GM12878 (cell line): ENCODE data around the gene RAB11FIP2. TPM values are rescaled to one million over a fixed set of nuclear protein-coding genes. Genes with fewer than 3 reads are reported as not detected.

Experiments
- ATAC-seq: fragments of 200-7000 bp; cut with Tn5 transposase; 3 replicates; pipeline ENCODE4 v1.9.1; 2020; ENCODE audit warnings: mild to moderate bottlenecking, moderate library complexity
- BruUV-seq: library from RNA; stranded (reverse); fragments of 400-500 nt; replicated peaks from 2 replicates; lab custom pipeline; 2021; lab: Mats Ljungman, UMichigan
- CTCF ChIA-PET: fragments of 300-600 bp; sonication (Branson Sonifier 250); formaldehyde crosslinking; extraction: SDS; loops from one replicate; lab custom pipeline; 2021; ENCODE audit warnings: inconsistent platforms; lab: Yijun Ruan, JAX
- POLR2A ChIA-PET: fragments of 350-600 bp; formaldehyde crosslinking; extraction: SDS; loops from one replicate; lab custom pipeline; 2021; ENCODE audit warnings: inconsistent platforms; lab: Charles Lee
- RAD21 ChIA-PET: fragments of 300-600 bp; sonication (Branson Sonifier 250); formaldehyde crosslinking; loops from one replicate; lab custom pipeline; 2023; ENCODE audit warnings: antibody characterized with exemption; ENCODE audit not compliant: unreplicated experiment; lab: Charles Lee
- SMC1A ChIA-PET: fragments of 300-600 bp; sonication (Branson Sonifier 250); formaldehyde crosslinking; loops from one replicate; lab custom pipeline; 2023; ENCODE audit not compliant: unreplicated experiment, uncharacterized antibody; lab: Charles Lee
- DNase-seq: peaks from one replicate; pipeline ENCODE4 v3.0.0-alpha.2; 2011; ENCODE audit warnings: low read depth, low spot score
- FAIRE-seq: peaks from 3 replicates; lab custom pipeline; 2011; peaks lifted over from hg19 to GRCh38; lab: Jason Lieb, UNC
- H2AFZ ChIP-seq: 2 replicates; pipeline ENCODE4 v1.6.0; 2011; ENCODE audit warnings: low read depth, low read length, control low read depth; ENCODE audit not compliant: control insufficient read depth
- H3K27ac ChIP-seq: 2 replicates; pipeline ENCODE4 v1.5.1; 2011; ENCODE audit warnings: control low read depth; ENCODE audit not compliant: control insufficient read depth, insufficient read depth
- H3K27me3 ChIP-seq, 2 experiments: replicated peaks in 1 of 2; 2 replicates each; pipeline versions ENCODE4 v1.6.0 to v1.6.1; 2011; ENCODE audit warnings: low read length in 1 of 2; ENCODE audit not compliant: control insufficient read depth in 2 of 2, insufficient read depth in 2 of 2
- H3K36me3 ChIP-seq, 2 experiments: 2 replicates each; pipeline ENCODE4 v1.5.1; 2011; ENCODE audit warnings: low read length in 1 of 2; ENCODE audit not compliant: control insufficient read depth in 2 of 2, insufficient read depth in 2 of 2
- H3K4me1 ChIP-seq: 2 replicates; pipeline ENCODE4 v1.6.1; 2011; ENCODE audit warnings: mild to moderate bottlenecking, low read length, moderate library complexity, mixed read lengths; ENCODE audit not compliant: control insufficient read depth, insufficient read depth
- H3K4me2 ChIP-seq: 2 replicates; pipeline ENCODE4 v1.6.0; 2011; ENCODE audit warnings: control low read depth; ENCODE audit not compliant: control insufficient read depth, insufficient read depth
- H3K4me3 ChIP-seq: fragments of 200-600 bp; sonication (generic); 2 replicates; pipeline ENCODE4 v1.5.1; 2016
- H3K79me2 ChIP-seq: 2 replicates; pipeline ENCODE4 v1.6.0; 2011; ENCODE audit warnings: low read length; ENCODE audit not compliant: control insufficient read depth, insufficient read depth
- H3K9ac ChIP-seq: 2 replicates; pipeline ENCODE4 v1.8.0; 2011; ENCODE audit warnings: low read length, control low read depth, mixed read lengths; ENCODE audit not compliant: control insufficient read depth, insufficient read depth
- H3K9me3 ChIP-seq: replicated peaks from 3 replicates; pipeline ENCODE4 v1.5.1; 2011; ENCODE audit warnings: mild to moderate bottlenecking, low read length; ENCODE audit not compliant: control insufficient read depth, insufficient read depth
- H4K20me1 ChIP-seq: 2 replicates; pipeline ENCODE4 v1.6.0; 2011; ENCODE audit not compliant: control insufficient read depth, insufficient read depth
- ASH2L ChIP-seq: fragments of 300-600, 200-600 bp; sonication (generic); IDR thresholded peaks from 2 replicates; pipeline ENCODE4 v1.6.1; 2017; ENCODE audit warnings: low read depth, mild to moderate bottlenecking, borderline replicate concordance
- ATF7 ChIP-seq: fragments of 450-650 bp; IDR thresholded peaks from 2 replicates; pipeline ENCODE4 v1.6.1; 2016; ENCODE audit warnings: low read depth, mild to moderate bottlenecking
- BCL11A ChIP-seq: IDR thresholded peaks from 2 replicates; pipeline ENCODE4 v1.6.1; 2011; ENCODE audit warnings: low read depth, low read length
- CHD2 ChIP-seq: IDR thresholded peaks from 2 replicates; pipeline ENCODE4 v1.6.1; 2011; ENCODE audit warnings: low read depth, low read length, improper control_type of control experiment, borderline replicate concordance
- EP300 ChIP-seq, 2 experiments: fragments of 150-350 bp in 1 of 2; IDR thresholded peaks; 2 replicates each; pipeline ENCODE4 v1.6.1; 2011 to 2012; ENCODE audit warnings: low read depth in 2 of 2, low read length in 2 of 2, borderline replicate concordance in 1 of 2, improper control_type of control experiment in 1 of 2, inconsistent platforms in 1 of 2; ENCODE audit not compliant: control insufficient read depth in 1 of 2
- IRF4 ChIP-seq: IDR thresholded peaks from 2 replicates; pipeline ENCODE4 v1.6.1; 2011; ENCODE audit warnings: low read depth, low read length
- KDM1A ChIP-seq: fragments of 200-600 bp; sonication (generic); IDR thresholded peaks from 2 replicates; pipeline ENCODE4 v1.6.1; 2016; ENCODE audit warnings: borderline replicate concordance
- NBN ChIP-seq: fragments of 450-650 bp; IDR thresholded peaks from 2 replicates; pipeline ENCODE4 v1.6.1; 2016
- POLR2AphosphoS5 ChIP-seq: IDR thresholded peaks from 2 replicates; pipeline ENCODE4 v1.6.1; 2011; ENCODE audit warnings: mild to moderate bottlenecking, low read length, inconsistent platforms
- RBBP5 ChIP-seq: fragments of 200-600 bp; sonication (generic); conservative IDR thresholded peaks from 2 replicates; pipeline ENCODE4 v1.6.1; 2016
- SP1 ChIP-seq: IDR thresholded peaks from one replicate; pipeline ENCODE4 v1.6.1; 2011; ENCODE audit warnings: low read depth, low read length
- TAF1 ChIP-seq: IDR thresholded peaks from 2 replicates; pipeline ENCODE4 v1.6.1; 2011; ENCODE audit warnings: mild to moderate bottlenecking, low read depth, low read length, borderline replicate concordance
- WGBS: methylation state at CpG from one replicate; pipeline ENCODE4 v1.1.6; 2016; ENCODE audit warnings: low lambda C conversion rate; ENCODE audit not compliant: insufficient replicate concordance, insufficient coverage; ENCODE audit errors: missing lambda C conversion rate; 5-methylcytosine and 5-hydroxymethylcytosine counted together
- in situ Hi-C: fragments of 300-500 bp; cut with MboI; formaldehyde crosslinking; loops from 9 replicates; pipeline ENCODE4 v1.14.3; 2018; ENCODE audit warnings: mixed read lengths
- intact Hi-C: fragments of 100-400 bp; cut with micrococcal nuclease; formaldehyde crosslinking; loops from one replicate; pipeline ENCODE4 v1.14.2; 2022; ENCODE audit not compliant: unreplicated experiment
- polyA plus RNA-seq, 11 experiments: library from polyadenylated mRNA; depleted of rRNA in 4 of 11; unstranded in 6 of 11; stranded (reverse) in 5 of 11; fragments of >200 nt; fragmentation: Nextera tagmentation in 4 of 11; fragmentation: Illumina TruSeq in 1 of 11; extraction: Ambion mirVana in 4 of 11; extraction: Trizol in 1 of 11; gene quantifications; 1 replicate in 1 of 11; 2 replicates in 10 of 11; pipeline versions ENCODE4 v1.2.1 to v1.2.3, GENCODE V29; 2011 to 2016; ENCODE audit warnings: inconsistent platforms in 2 of 11, missing spikeins in 2 of 11, low read depth in 1 of 11
- total RNA-seq, 4 experiments: library from RNA; depleted of rRNA in 3 of 4; stranded (reverse); fragments of >200 nt in 3 of 4; fragmentation: Illumina TruSeq in 1 of 4; extraction: Trizol in 1 of 4; gene quantifications; 2 replicates each; pipeline versions ENCODE4 v1.2.1 to v1.2.3, GENCODE V29; 2013 to 2021
- TF ChIP-seq, protein P1 (sequence below): fragments of 450-650 bp; IDR thresholded peaks from 2 replicates; pipeline ENCODE4 v1.6.1; 2016; ENCODE audit warnings: mild to moderate bottlenecking
- TF ChIP-seq, protein P2 (sequence below): IDR thresholded peaks from 2 replicates; pipeline ENCODE4 v1.6.1; 2012; ENCODE audit warnings: low read length, inconsistent platforms
- TF ChIP-seq, protein P3 (sequence below): fragments of 450-650 bp; IDR thresholded peaks from 2 replicates; pipeline ENCODE4 v1.6.1; 2016; ENCODE audit warnings: mild to moderate bottlenecking
- TF ChIP-seq, protein P4 (sequence below): IDR thresholded peaks from 2 replicates; pipeline ENCODE4 v1.6.1; 2012; ENCODE audit warnings: low read depth, low read length, improper control_type of control experiment
- TF ChIP-seq, protein P5 (sequence below): fragments of 450-650 bp; IDR thresholded peaks from 2 replicates; pipeline ENCODE4 v1.6.1; 2017; ENCODE audit warnings: mild to moderate bottlenecking

RAB11FIP2 gene
- total and polyA plus RNA-seq, 10 of the 15 experiments (the other 5 are each of a cell fraction or from before 2014, with no cell fraction given), result 1.8 to 16.7 (median 4.3) TPM

DNA sequence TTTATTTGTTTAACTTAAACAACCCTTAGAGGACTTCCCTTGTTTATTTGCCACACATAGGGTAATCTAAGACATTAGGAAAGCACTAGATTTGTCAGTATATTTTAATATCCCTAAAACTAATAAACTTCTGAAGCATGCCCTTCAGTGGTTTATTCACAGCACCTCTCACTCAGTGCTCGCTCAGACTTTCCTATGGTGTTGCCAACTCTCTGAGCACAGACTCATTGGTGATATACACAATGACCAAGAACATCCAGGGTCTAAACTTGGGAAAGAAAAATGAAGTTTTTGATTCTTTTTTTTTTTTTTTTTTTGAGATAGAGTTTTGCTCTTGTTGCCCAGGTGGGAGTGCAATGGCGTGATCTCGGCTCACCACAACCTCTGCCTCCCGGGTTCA lies 82.2 kb downstream of the RAB11FIP2 start:
- no peak for FAIRE-seq
- RAD21 ChIA-PET, result no interaction called here
- peaks cover 1 to 11% of the 10 kb centered on the region in 2 experiments; a peak in 3 of 4 replicates for H3K27me3 ChIP-seq
- no peak for DNase-seq
- H2AFZ ChIP-seq, result no peak overlapping the region
- no peak for ATAC-seq
- H3K36me3 ChIP-seq, result no peaks in the 10 kb centered on the region
- H3K27ac ChIP-seq, result no peak overlapping the region
- no TSS peak for BruUV-seq
- H3K4me1 ChIP-seq, result no peaks in the 10 kb centered on the region
- in situ Hi-C loops (no loop called here), intact Hi-C loops (no loop called here)
- 68% methylated on average over 4 of the region's 4 CpGs for WGBS
- no peaks in the 10 kb centered on the region for H3K9me3 ChIP-seq
- POLR2A ChIA-PET, result no interaction called here
- H3K4me3 ChIP-seq, result no peak overlapping the region
- no peak overlapping the region for H3K9ac ChIP-seq
- H3K4me2 ChIP-seq, result no peak overlapping the region
- SMC1A ChIA-PET, result interaction anchor here (0.7 kb wide), 1 partner anchor 245 kb away, joined by 3 read pairs; no protein-coding TSS in a partner anchor
- H4K20me1 ChIP-seq, result no peaks in the 10 kb centered on the region
- no peaks in the 10 kb centered on the region for H3K79me2 ChIP-seq
- CTCF ChIA-PET, result no interaction called here
- TF ChIP-seq, protein P1, sequence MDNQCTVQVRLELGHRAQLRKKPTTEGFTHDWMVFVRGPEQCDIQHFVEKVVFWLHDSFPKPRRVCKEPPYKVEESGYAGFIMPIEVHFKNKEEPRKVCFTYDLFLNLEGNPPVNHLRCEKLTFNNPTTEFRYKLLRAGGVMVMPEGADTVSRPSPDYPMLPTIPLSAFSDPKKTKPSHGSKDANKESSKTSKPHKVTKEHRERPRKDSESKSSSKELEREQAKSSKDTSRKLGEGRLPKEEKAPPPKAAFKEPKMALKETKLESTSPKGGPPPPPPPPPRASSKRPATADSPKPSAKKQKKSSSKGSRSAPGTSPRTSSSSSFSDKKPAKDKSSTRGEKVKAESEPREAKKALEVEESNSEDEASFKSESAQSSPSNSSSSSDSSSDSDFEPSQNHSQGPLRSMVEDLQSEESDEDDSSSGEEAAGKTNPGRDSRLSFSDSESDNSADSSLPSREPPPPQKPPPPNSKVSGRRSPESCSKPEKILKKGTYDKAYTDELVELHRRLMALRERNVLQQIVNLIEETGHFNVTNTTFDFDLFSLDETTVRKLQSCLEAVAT, result no peak
- no peak for TF ChIP-seq EP300 (IDR thresholded peaks at IDR 0.05; ENCODE audit: borderline replicate concordance in 1 of 2, control insufficient read depth in 1 of 2, low read depth in 2 of 2, low read length in 2 of 2)
- TF ChIP-seq POLR2AphosphoS5, result no peak
- no peak for TF ChIP-seq ATF7
- TF ChIP-seq, protein P2, sequence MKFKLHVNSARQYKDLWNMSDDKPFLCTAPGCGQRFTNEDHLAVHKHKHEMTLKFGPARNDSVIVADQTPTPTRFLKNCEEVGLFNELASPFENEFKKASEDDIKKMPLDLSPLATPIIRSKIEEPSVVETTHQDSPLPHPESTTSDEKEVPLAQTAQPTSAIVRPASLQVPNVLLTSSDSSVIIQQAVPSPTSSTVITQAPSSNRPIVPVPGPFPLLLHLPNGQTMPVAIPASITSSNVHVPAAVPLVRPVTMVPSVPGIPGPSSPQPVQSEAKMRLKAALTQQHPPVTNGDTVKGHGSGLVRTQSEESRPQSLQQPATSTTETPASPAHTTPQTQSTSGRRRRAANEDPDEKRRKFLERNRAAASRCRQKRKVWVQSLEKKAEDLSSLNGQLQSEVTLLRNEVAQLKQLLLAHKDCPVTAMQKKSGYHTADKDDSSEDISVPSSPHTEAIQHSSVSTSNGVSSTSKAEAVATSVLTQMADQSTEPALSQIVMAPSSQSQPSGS, result no peak
- no peak for TF ChIP-seq BCL11A
- no peak for TF ChIP-seq SP1
- TF ChIP-seq, protein P3, sequence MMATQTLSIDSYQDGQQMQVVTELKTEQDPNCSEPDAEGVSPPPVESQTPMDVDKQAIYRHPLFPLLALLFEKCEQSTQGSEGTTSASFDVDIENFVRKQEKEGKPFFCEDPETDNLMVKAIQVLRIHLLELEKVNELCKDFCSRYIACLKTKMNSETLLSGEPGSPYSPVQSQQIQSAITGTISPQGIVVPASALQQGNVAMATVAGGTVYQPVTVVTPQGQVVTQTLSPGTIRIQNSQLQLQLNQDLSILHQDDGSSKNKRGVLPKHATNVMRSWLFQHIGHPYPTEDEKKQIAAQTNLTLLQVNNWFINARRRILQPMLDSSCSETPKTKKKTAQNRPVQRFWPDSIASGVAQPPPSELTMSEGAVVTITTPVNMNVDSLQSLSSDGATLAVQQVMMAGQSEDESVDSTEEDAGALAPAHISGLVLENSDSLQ, result no peak
- TF ChIP-seq, protein P4, sequence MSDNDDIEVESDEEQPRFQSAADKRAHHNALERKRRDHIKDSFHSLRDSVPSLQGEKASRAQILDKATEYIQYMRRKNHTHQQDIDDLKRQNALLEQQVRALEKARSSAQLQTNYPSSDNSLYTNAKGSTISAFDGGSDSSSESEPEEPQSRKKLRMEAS, result no peak
- TF ChIP-seq, protein P5, sequence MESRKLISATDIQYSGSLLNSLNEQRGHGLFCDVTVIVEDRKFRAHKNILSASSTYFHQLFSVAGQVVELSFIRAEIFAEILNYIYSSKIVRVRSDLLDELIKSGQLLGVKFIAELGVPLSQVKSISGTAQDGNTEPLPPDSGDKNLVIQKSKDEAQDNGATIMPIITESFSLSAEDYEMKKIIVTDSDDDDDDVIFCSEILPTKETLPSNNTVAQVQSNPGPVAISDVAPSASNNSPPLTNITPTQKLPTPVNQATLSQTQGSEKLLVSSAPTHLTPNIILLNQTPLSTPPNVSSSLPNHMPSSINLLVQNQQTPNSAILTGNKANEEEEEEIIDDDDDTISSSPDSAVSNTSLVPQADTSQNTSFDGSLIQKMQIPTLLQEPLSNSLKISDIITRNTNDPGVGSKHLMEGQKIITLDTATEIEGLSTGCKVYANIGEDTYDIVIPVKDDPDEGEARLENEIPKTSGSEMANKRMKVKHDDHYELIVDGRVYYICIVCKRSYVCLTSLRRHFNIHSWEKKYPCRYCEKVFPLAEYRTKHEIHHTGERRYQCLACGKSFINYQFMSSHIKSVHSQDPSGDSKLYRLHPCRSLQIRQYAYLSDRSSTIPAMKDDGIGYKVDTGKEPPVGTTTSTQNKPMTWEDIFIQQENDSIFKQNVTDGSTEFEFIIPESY, result no peak
- TF ChIP-seq TAF1, result no peak
- no peak for TF ChIP-seq NBN
- TF ChIP-seq CHD2, result no peak
- TF ChIP-seq RBBP5, result no peak
- TF ChIP-seq KDM1A, result no peak
- no peak for TF ChIP-seq ASH2L
- TF ChIP-seq IRF4, result no peak
